Measurements from ENCODE around the gene GRIA1.

The GRIA1 gene

DNA sequence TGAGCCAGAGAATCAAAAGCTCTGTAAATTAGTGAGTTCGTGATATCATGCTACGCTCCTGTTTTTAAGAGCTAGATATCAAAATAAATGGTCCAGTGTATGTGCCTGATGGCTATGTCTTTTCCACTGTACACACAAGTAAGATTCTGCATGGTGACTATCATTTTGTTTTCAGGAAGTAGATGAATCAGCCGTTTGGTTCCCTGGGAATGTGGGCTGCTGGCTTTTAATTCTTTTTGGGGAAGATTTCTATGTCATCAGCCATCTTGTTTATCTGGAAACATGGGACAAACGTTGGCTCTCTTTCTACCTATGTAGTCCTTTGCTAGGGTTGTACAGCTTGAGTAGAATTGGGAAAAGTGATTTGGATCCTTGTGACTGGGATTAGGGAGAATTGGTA lies 126.7 kb downstream of the GRIA1 start:
- no peak for DNase-seq

DNA sequence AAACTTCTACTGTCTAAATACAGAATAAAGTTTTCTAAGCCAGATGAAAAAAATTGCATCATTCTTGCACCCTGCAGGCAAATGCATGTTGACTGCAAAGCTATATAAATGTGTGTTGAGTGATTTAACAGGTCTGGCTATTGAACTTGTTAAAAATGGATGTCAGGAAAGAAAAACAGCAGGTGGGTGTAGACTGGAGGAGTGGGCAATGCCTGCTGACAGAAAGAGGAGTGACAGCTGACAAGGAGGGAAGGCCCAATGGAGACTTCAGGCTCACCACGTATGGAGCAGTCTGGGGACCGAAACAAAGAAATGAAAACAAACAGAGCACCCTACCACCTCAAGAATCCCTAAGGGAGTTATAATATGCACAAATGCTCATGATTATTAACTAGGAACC lies 127.8 kb downstream of the GRIA1 start:
- DNase-seq, result no peak

DNA sequence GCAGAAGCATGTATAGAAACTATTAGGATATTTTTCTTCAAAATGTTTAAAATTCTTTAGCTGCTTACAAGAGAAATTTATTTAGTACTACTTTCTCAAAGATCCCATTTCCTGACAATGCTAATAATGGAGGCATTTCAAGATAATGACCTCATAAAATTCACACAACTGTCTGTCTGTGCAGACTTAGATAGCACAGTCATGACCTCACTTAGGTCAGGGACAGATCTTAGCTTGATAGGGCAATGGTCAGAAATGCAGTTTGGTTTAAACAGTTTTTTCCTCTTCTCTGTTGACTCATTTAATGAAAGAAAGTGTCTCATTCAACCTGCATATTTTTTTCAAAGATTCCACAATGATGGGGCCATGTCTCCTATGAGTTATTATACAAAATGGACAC lies 128.4 kb downstream of the GRIA1 start:
- DNase-seq, result no peak

DNA sequence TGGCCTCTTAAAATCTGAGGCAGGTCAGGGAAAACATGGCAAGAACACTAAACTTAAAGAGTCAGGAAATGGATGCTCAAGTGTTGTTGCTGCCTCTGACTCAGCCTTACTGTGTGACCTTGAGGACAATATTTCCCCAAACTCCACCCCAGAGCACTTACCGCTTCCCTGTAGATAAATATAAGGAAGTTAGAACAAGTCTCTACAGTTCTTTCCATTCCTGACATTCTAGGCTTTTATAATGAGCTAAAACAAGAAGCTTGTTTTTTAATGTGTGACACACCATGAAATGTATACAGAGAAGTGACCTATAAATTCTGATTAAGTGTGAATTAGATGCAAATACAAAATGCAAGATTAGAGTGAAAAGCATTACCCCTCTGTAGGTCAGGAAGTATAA lies 129.3 kb downstream of the GRIA1 start:
- DNase-seq, result no peak

DNA sequence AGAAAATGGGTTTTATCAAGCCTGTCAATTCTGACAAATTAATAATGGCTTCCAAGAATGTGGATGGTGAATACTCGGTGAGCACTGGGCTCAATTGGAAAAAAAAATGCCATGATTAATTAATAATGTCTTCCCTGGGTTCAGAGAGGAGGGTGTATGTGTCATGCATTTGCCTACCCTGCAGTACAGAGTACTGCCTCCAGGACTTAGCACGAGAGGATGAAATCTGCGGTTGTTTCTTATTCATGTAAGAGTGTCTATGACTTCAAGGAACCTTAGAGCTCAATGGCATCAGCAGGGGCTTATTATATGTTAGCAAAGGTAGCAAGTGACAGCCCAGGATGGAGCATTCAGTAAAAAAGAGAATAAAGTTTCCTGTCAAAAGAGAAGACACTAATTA lies 132.7 kb downstream of the GRIA1 start:
- no peak for DNase-seq

DNA sequence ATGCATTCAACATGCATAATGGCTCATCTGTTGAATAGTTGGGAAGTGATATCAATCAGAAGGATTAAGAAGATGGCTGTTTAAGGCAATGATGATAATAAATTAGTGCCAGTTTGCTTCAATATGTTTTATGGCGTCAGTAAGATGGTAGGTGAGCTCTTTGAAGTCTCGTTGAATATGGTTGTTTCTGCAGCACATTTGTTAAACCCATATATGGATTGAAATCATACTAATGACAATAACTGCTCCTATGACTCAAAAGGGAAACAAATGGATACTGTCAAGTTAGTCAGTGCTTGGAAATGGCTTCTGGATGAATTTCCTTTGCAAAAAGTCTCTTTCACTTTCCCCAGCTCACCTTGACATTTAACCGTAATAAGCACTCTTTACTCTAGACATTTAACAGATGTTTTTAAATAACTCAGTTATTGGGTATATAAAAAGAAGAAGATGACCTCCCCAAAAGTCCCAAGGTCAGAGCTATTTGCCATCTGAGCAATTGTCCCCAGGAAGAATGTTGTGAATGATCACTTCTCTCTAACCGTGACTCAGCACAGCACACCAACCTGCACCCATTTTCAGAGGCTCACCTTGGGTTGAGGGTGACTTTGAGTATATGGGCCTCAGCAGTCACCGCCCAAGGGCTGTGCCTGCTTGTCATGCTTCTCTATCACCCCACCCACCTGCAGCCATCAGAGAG lies 133.4 kb downstream of the GRIA1 start:
- no peak for DNase-seq

DNA sequence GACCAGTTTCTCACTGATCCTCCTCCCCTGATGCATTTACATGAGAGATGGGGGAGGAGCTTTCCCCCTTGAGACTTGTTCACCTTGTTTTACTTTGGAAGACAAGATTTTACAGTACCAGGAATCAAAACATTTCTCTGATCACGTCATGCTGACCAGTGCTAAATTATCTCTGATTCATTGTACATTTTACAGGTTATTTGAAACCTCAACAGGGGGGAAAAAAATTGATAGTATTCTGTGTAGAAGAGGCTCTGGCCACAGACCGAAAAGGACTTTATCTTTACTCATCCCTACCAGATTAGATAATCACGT lies 133.9 kb downstream of the GRIA1 start:
- no peak for DNase-seq

DNA sequence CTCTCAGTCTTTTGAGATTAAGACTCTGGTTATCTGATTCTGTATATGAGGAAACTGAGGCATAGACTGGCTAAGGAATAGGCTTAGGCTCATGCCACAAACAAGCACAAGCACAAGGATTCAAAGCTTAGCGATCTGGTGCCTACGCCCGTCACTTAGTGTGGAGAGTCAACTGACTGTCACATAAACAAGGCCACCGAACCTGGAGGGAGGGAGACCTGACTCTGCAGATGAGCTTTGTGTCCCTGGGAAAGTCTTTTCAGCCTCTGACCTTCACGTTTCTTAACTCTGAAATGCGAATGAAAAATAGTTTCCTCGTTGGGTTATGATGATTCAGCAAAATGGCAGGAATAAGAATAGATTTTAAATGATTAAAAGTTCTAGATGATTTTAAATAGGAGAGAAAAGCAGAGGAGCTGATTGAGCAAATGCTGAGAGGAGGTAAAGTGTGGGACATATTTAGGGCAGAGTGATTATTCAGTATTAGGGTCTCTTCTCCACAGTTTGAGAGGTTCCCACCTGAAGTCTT lies 135.4 kb downstream of the GRIA1 start:
- no peak for DNase-seq

DNA sequence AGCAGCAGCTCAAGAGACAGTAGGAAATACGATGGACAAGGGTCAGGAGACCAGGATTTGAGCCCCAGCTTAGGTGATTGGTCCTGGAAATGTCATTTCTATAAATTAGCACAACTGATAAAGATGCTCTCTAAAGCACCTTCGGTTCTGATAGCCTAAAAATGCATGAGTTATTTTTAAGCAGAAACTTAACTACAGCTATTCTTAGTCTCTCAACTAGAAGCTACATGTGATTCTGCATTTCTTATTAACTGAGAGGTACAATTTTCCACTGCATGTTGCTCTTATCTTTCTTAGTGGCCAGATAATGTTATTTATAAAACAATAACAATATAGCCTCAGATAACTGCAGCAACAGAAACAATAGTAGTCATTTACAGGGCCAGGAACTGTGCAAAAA lies 136.4 kb downstream of the GRIA1 start:
- DNase-seq, result no peak

DNA sequence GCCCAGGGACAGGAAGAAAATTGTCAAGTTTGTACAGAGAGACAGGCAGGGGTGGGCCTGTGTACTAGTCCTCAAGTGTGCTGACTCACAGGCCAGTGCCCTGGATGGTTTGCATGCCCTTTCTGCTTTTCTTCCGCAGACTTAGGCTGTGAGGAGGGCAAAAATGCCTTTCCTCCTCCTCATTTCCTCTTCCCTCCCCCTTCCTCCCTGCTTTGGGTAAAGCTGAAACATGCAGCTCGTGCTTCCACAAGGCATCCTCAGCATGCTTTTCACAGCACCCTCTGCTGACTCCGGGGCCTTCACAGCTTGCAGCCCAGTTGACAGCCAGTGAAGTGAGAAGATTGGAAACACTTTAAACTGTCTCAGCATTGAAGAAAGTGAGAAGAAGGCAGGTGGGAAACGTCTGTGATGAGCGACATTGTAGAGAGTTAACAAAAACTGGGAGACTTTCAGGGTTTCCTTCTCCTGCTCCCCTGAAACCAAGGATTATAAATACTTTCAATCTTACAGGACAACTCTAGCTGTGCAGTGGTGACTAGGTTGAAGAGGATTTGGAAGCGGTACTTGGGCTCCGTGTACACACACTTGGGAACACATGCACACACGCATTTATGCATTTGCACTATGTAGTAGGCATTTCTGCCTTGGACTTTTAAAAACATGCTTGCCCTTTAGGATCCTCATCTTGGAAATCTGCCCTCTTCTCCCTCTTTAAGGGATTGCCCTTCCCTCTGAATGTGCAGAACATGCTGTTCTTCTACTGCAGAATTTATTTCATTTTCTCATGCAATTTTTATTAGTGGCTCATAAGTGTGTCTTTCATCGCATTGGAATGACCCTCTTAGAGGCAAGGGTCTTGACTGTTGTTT lies 138.8 kb downstream of the GRIA1 start:
- no peak for DNase-seq

DNA sequence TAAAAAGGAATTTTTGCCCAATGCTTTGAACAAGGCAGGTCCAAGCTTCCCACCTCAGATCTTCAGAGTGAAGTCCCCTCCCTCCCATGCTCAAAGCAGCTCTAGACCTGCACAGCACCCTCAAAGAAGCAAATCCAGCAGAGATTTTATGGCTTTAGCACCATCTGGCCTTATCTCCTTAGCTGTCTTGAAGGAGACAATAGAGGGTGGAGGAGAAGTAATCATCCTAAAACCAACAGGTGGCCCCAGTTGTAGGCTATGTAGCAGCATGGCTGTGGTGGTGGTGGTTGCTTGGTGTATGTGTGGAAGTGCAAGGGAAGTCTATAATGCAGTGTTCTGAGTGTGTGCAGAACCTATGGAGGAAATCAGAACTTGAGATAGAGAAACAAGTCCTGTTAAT lies 140.1 kb downstream of the GRIA1 start:
- no peak for DNase-seq

DNA sequence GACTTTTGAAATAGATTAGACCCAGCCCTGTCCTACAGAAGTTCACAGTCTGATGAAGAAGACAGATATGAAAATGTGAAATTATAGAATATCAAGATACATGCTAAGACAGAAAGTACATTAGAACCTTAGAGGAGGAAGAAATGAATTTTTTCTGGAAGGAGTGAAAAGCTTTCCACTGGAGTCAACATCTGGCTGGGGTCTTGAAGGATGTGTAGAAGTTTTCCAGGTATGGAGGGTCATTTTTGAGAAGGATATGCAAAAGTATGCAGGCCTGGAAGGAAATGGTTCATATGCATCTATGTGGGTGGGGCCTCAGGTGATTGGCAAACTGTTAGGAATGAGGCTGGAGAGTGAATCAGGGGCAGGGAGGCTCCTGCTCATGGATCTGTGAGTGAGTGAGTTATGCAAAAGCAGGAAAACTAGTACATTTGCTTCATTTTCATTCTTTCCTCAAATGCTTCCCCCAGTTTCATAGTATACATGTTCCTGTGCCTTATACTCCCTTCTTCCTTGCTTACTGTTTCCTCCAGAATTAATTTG lies 142.3 kb downstream of the GRIA1 start:
- DNase-seq, result no peak

DNA sequence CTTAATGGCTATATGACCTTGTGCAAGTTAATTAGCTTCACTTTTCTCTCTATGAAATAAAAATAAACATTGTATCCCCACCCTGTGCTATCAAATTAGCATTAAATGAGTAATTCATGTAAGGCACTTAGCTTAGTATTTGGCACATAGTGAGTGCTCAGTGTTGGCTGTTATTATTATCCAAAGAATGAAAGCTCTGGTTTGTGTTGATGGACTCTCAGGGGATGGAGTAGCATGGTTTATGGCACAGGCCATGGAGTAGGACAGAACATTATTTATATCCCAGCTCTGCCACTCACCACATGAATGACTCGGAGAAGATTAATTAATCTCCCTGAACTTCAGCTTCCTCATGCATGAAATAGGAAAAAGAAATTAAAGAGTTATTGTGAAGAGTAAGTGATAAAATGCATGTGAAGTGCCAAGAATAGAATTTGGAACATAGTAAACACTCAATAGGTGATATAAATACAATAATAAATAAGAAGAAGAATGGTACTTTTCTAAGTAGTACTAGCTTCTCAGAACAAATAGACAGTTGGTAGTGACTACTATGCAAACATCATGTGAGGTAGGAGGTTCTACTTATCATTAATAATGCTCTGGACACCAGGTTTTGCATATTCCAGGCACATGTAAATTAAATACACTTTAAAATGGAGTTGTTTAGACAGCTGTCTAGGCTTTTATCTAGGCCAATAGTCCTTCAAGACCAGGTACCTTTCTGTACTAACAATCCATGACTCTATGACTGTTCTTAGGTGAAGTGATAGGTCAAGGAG lies 146.4 kb downstream of the GRIA1 start:
- no peak for DNase-seq

DNA sequence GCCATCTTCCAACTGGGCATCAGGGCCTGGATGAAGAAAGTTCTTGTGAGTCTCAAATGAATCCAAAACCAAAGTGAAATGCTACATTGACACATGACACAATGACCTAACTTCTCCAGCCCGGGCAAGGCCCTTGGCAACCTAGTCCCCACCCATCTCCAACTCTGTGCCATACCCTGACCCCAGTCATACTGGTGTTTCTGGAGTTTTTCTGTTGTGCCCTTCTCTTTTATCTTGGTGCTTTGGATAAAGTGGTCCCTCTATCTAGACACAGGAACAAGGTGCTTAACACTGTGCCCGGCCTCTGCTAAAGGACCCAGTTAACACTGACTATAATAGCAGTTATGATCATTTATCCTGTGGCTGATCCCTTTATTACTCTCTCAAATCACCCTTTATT lies 149.8 kb downstream of the GRIA1 start:
- DNase-seq, result no peak

DNA sequence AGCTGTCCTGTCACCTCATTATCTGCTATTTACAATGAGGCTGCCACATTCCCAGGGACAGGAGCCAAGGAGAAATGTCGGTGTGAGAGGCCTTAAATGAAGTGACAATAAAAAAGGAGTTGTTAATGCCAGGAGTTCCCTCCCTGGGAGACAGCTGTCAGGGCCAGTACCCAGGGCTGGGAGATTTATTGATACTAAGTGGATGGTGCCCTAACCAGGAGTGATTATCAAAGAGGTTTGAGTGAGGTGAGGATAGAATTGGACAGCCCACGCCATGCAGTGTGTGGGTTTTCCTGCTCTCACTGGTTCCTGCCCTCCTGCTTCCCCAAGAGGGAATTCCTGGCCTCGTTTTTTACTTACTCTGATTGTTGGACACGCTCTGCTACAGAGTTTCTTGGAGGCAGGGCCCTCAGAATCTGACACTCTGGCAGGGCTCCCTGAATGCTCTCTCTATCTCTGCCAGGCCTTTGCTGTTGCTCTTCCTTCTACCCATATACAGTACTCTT lies 150.8 kb downstream of the GRIA1 start:
- no peak for DNase-seq

DNA sequence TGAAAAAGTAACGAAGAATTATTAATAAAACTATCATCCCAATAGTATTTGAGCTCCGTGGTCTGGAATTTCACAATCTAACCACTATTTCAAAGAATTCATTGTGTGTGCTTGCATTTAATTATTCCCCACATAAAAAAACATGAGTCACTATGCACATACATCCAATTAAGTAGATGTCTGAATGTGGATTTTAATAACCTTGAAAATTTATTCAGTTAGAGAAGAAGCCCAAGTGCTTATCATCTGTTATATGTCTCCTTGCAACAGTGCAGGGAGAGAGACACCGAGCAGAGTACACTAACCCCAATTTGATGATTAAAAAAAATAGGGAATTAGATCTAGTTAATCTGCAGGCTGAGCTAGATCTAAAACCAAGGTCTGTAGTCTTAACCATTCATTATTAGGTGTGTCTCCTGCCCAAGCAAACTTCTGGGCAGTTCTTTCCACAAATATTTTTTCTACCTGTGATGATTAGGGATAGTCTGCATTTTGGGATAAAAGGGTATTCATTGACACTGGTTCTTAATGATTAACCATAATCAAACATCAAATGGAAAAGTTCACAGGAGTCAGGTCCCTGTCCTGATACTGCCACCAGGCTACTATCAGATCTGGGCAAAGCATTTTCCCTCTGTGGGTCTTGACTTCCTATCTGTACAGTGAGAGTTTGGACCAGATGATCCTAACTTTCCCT lies 164.2 kb downstream of the GRIA1 start:
- no peak for DNase-seq

DNA sequence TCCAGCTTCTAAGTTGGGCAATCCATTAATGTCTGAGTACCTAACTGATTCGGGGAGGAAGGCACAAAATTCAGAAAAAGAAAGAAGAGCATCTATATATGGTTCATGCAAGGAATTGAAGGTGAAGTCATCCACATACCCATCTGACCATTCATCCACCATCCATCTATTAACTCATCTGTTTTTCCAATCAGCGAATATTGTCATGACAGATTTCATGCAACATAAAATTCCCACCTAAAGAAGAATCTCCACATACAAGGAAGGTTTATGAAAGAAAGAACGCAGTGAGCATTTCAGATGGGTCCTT lies 164.7 kb downstream of the GRIA1 start:
- DNase-seq, result no peak

DNA sequence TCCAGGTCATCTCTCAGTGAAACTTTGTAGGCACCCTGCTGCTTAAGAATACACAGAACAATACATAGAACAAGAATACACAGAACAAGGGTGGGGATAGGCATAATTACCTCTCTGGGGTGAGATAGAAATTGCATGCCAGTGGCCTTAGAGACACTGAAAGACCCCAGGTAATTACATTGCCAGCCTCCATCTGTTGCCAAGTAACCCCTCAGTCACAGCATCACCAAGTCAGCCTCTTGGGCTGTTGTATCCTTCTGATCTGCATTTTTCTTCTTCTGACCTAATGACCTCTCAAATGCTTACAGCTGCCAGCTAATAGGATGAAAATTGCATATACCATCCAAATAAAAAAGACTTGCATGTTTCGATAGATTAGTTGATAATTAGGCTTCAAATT lies 167.7 kb downstream of the GRIA1 start:
- no peak for DNase-seq

DNA sequence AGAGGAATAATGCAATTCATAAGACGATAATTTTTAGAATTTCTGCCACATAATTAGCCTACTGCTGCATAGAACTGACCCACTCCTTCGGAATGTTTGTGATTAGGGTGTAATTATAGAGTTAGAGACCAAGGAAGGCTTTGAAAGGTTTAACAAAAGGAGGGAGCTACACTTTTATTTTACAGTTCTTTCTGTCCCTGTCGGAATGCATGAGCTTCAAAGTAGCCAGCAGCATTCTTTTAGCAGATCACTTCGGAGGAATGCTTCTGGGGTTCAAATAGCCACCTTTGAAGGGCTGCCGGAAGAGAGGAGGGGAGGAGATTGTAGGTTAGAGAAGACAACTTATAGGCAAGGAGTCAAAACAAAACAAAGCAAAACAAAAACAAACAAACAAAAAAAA lies 168.1 kb downstream of the GRIA1 start:
- no peak for DNase-seq

DNA sequence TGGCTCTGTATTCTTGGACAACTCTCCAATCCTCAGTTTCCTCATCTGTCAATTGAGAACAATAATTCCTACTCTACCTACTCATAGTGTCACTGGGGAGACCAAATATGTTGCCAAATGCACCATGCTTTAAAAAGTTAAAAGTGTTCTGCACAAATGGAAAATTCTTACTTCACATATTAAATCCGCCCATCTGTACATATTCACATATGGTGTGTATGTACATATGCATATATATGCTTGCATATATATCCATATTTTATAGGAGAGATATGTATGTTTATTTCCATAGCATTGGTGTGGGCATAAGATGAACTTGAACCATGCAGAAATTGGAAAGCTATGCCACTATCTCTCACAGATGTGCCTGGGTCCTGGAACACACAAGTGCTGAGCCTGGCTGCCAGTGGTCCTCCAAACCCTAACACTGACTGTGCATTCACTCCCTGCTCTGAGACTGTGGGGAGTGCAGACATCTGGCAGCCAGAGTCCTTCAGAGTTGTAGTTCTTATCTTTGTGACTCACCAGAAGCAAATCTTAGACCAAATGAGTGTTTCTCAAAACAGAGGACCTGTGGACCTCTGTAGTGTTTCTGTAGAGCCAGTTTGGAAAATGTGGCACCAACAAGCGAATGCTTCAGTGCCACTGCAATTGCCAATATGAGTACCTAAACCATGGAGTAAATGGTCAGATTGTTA lies 168.7 kb downstream of the GRIA1 start:
- DNase-seq, result no peak

DNA sequence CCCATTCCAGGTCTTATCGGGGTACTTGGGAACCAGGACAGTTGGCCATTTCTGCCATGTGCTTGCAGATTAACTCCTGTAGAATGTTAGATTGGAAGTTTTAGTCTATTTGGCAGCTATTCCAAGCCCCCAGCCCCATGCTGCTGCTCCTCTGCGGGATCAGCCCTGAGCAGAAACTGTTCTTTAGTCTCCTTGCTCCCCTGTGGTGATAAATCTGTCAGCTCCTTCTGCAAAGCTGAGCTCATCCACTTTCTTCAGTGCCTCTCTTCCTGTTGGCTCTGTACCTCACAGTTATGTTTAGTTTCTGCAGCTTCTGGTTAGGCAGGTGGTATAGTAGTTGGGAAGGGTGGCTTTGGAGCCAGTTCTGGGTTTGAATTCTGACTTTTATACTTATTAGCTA lies 170.4 kb downstream of the GRIA1 start:
- no peak for DNase-seq

DNA sequence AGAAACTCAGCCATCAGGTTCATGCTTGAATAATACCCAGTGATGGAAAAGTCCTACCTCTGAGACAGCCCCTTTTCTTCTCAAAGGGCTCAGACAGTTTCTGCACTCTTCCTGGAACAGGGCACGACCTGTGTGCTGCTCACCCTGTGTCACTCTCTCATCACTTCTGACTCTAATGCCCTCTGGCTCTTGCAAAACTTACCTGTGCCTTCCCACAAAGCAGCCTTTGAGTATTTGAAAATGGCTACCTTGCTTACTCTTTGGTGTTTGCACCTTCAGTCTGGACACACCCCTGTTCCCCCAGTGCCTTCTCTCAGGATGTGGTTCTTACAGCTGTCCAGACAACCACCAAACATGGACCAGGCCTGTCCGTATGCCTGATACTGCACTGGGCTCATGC lies 171.4 kb downstream of the GRIA1 start:
- no peak for DNase-seq

Measured in activated CD4-positive, alpha-beta T cell treated with anti-CD3 and anti-CD28 coated beads for 4 hours (primary cell).